Measurements from ENCODE around the gene SEC23B. TPM values are rescaled to one million over a fixed set of nuclear protein-coding genes. Genes with fewer than 3 reads are reported as not detected.

SEC23B gene
- total and polyA plus RNA-seq, 2 of the 13 experiments (the other 11 are each of a cell fraction or from before 2014, with no cell fraction given) = 114 to 120 TPM

DNA sequence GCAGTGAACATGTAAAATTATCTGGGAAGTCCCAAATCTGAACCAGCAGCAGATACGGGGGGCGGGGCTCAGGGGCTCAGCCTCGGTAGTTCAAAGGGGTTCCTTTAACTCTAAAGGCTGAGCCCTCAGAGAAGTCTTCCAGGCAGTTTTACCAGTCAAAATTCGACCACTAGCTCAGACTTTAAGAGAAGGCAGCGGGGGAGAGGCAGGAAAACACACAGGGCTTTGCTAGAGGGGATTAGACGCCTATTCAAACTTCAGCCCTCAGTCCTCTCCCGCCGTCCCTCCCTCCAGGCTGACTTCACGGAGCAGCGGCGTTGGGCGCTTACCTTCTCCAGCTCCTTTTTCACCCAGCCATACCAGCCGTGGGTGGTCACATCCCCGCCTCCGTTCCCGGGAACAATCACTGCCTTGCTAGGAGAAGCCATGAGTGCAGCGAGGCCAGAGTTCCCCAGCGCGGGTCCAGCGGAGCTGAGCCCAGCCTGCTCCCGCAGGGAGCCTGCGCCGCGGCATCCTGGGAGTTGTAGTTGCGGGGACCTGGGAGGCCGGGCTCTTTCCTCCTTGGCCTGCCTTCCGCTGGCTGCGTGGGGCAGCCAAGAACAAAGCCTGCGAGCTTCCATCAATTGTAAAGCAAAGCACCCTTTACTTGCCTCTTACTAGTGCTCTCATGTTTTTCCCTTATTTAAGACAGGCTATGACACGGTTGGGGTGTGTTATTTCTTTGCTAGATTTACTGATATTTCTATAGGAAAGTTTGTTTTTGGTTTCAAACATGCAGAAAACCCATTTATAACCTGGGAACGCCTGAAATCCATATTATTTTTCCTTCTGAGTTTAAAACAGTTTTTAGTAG is 10.8 kb upstream of the SEC23B start, which contains the start of gene RBBP9 (continued):
- TF ChIP-seq, protein P1, sequence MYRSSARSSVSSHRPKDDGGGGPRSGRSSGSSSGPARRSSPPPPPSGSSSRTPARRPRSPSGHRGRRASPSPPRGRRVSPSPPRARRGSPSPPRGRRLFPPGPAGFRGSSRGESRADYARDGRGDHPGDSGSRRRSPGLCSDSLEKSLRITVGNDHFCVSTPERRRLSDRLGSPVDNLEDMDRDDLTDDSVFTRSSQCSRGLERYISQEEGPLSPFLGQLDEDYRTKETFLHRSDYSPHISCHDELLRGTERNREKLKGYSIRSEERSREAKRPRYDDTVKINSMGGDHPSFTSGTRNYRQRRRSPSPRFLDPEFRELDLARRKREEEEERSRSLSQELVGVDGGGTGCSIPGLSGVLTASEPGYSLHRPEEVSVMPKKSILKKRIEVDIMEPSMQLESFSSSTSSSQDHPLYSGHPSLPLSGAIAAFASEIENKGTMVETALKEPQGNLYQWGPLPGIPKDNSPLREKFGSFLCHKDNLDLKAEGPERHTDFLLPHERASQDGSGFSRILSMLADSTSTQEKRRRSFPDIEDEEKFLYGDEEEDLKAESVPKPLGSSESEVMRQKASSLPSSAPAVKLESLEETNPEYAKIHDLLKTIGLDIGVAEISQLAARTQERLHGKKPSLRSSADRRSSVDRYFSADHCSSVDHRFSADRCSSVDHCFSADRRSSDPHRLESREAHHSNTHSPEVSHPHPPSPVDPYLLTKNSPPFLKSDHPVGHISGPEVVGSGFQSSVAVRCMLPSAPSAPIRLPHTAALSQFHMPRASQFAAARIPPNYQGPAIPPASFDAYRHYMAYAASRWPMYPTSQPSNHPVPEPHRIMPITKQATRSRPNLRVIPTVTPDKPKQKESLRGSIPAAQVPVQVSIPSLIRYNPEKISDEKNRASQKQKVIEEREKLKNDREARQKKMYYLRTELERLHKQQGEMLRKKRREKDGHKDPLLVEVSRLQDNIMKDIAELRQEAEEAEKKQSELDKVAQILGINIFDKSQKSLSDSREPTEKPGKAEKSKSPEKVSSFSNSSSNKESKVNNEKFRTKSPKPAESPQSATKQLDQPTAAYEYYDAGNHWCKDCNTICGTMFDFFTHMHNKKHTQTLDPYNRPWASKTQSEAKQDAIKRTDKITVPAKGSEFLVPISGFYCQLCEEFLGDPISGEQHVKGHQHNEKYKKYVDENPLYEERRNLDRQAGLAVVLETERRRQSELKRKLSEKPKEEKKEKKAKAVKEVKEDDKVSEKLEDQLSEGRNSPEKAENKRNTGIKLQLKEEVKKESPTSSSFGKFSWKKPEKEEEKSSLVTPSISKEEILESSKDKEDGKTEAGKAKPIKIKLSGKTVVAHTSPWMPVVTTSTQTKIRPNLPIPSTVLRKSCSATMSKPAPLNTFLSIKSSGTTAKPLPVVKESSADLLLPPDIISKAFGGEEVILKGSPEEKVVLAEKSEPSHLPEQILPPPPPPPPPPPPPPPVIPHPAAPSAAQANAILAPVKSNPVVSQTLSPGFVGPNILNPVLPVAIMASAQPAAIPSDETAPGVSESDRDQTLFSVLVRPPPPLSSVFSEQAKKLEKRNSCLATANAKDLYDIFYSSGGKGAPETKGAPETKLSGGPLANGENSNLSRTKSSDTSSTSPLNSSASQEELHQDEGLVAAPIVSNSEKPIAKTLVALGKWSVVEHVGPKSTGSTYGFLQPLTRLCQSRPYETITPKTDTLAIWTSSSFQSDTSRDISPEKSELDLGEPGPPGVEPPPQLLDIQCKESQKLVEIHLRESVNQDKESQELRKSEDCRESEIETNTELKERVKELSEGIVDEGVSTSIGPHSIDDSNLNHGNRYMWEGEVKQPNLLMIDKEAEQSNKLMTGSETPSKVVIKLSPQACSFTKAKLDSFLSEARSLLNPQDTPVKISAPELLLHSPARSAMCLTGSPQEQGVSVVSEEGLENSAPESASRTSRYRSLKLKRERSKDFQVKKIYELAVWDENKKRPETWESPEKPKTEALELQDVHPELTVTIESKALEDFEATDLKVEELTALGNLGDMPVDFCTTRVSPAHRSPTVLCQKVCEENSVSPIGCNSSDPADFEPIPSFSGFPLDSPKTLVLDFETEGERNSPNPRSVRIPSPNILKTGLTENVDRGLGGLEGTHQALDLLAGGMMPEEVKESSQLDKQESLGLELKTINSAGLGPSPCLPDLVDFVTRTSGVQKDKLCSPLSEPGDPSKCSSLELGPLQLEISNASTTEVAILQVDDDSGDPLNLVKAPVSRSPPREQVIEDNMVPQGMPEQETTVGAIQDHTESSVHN (CRISPR knock-in tag; IDR thresholded peaks at IDR 0.05) = peak; percentile 87; the same call in 1 of the 2 replicates
- TF ChIP-seq CREM (IDR thresholded peaks at IDR 0.05) = peak; percentile 92
- no peak for TF ChIP-seq CREM (CRISPR knock-in tag; IDR thresholded peaks at IDR 0.05)
- no peak for TF ChIP-seq HNRNPL (IDR thresholded peaks at IDR 0.05; ENCODE audit: low read depth, low read length)
- TF ChIP-seq ZNF644 (CRISPR knock-in tag; IDR thresholded peaks at IDR 0.05; ENCODE audit: low read depth) = peak; percentile 40; the same call in 1 of the 2 replicates
- TF ChIP-seq, protein P2, sequence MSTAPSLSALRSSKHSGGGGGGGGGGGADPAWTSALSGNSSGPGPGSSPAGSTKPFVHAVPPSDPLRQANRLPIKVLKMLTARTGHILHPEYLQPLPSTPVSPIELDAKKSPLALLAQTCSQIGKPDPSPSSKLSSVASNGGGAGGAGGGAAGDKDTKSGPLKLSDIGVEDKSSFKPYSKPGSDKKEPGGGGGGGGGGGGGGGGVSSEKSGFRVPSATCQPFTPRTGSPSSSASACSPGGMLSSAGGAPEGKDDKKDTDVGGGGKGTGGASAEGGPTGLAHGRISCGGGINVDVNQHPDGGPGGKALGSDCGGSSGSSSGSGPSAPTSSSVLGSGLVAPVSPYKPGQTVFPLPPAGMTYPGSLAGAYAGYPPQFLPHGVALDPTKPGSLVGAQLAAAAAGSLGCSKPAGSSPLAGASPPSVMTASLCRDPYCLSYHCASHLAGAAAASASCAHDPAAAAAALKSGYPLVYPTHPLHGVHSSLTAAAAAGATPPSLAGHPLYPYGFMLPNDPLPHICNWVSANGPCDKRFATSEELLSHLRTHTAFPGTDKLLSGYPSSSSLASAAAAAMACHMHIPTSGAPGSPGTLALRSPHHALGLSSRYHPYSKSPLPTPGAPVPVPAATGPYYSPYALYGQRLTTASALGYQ (CRISPR knock-in tag; IDR thresholded peaks at IDR 0.05) = peak; percentile 75
- peak; percentile 87; the same call in 1 of the 2 replicates for TF ChIP-seq ZFP36L1 (CRISPR knock-in tag; IDR thresholded peaks at IDR 0.05)
- peak; percentile 99 for TF ChIP-seq ZNF572 (CRISPR knock-in tag; IDR thresholded peaks at IDR 0.05)
- TF ChIP-seq, protein P3, sequence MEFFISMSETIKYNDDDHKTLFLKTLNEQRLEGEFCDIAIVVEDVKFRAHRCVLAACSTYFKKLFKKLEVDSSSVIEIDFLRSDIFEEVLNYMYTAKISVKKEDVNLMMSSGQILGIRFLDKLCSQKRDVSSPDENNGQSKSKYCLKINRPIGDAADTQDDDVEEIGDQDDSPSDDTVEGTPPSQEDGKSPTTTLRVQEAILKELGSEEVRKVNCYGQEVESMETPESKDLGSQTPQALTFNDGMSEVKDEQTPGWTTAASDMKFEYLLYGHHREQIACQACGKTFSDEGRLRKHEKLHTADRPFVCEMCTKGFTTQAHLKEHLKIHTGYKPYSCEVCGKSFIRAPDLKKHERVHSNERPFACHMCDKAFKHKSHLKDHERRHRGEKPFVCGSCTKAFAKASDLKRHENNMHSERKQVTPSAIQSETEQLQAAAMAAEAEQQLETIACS (CRISPR knock-in tag; IDR thresholded peaks at IDR 0.05) = no peak; the same call in 1 of the 2 replicates
- no peak for TF ChIP-seq ZNF329 (CRISPR knock-in tag; IDR thresholded peaks at IDR 0.05; ENCODE audit: low read depth)
- no peak for TF ChIP-seq ZBTB7A (CRISPR knock-in tag; IDR thresholded peaks at IDR 0.05)
- peak; percentile 75 for TF ChIP-seq ZSCAN25 (CRISPR knock-in tag; IDR thresholded peaks at IDR 0.05)
- TF ChIP-seq, protein P4, sequence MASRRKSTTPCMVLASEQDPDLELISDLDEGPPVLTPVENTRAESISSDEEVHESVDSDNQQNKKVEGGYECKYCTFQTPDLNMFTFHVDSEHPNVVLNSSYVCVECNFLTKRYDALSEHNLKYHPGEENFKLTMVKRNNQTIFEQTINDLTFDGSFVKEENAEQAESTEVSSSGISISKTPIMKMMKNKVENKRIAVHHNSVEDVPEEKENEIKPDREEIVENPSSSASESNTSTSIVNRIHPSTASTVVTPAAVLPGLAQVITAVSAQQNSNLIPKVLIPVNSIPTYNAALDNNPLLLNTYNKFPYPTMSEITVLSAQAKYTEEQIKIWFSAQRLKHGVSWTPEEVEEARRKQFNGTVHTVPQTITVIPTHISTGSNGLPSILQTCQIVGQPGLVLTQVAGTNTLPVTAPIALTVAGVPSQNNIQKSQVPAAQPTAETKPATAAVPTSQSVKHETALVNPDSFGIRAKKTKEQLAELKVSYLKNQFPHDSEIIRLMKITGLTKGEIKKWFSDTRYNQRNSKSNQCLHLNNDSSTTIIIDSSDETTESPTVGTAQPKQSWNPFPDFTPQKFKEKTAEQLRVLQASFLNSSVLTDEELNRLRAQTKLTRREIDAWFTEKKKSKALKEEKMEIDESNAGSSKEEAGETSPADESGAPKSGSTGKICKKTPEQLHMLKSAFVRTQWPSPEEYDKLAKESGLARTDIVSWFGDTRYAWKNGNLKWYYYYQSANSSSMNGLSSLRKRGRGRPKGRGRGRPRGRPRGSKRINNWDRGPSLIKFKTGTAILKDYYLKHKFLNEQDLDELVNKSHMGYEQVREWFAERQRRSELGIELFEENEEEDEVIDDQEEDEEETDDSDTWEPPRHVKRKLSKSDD (CRISPR knock-in tag; IDR thresholded peaks at IDR 0.05; ENCODE audit: low read depth) = peak; percentile 85
- no peak for TF ChIP-seq SNRNP70 (IDR thresholded peaks at IDR 0.05; ENCODE audit: low read depth, low read length)
